Measurements from ENCODE around the gene NEDD4.
"Not testable (repeated sequence)": the region's sequence is repeated elsewhere in the genome, so short reads cannot be mapped to it uniquely, and the experiment has no call there.

The NEDD4 gene

GRCh38 chr15:56004281-56004680, 10.9 kb upstream of the NEDD4 start:
- not testable (repeated sequence) for DNase-seq

GRCh38 chr15:56003777-56004176, 10.4 kb upstream of the NEDD4 start:
- DNase-seq, result not testable (repeated sequence)

DNA sequence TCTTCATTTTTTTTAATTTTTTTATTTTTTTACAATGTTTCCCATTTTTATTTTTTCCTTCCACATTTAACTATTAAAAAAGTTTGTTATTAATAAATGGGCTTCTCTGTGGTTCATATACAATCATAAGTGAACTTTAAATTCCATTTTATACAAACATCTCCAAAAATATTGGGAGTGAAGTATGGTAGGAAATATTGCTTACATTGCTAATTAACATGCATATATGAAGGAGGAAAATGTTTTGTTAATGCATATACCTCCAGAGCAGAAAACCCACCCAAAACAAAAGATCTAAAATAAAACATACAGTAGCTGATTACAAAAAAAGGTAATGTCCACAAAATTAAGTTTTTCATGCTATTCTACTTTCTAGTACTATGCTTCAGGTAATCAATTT, 9.9 kb upstream of the NEDD4 start:
- not testable (repeated sequence) for DNase-seq

DNA sequence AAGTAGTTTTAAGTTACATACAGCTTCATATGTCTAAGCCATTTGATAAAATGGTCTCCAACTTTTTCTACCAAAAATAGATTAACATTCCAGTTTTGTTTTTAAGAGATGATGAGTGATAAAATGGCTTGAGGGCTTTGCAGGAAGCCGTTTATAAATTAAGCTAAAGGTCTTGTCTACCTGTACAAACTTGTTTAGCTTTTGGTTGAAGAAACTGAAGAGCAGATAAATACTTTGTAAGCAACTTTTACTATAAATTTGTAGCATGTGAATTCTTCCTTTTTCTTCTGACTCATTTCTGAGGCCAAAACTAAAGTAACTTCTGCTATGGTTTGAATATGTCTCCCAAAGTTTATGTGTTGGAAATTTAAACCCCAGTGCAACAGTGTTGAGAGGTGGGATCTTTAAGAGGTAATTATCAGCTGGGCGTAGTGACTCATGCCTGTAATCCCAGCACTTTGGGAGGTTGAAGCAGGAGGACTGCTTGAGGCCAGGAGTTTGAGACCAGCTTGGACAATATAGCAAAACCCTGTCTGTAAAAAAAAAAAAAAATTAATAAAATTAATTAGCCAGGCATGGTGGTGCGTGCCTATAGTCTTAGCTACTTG, 8.2 kb upstream of the NEDD4 start:
- no peak for DNase-seq

DNA sequence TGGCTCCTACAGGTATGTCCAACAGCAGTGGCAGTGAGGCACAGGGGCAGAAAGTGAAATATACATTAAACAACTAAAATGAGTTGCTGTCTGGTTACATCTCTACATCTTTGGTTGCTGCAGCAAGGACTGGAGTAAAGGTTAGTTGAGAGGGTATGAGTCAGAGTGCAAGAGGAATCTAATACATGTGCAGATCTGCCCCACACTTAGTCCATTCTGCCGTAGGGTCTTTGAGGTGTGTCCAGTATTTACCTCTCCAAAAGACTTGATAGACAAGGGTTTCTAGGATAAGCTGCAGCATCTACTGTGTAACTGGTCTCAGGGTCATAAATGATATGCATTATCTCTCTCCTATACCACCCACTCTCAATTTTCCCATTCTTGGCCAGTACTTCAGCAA, 6.2 kb upstream of the NEDD4 start:
- no peak for DNase-seq

DNA sequence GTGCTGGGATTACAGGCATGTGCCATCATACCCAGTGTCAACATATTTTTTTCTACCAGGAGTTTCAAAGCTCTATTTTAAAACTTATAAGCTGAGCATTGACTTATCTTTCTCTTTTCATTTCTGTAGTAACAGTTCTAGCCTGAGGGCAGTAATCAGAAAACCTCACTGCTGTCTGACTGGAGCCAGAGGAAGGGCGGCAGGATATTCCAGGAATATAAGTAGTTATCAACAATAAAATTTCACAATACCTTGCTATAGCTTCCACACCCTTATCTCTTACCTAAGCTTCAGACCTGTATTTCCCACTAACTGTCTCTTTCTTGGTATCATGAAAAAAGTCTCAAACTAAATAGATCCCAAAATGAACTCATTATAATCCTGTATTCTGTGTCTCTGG, 5.1 kb upstream of the NEDD4 start:
- no peak for DNase-seq

GRCh38 chr15:55993804-55994560, 570 bp upstream of the NEDD4 start:
- DNase-seq, result peak; percentile 24 to 79

- DNase-seq, result no peak
Measured at GRCh38 chr15:55992769-55993110, 672 bp downstream of the NEDD4 start.

- peak in 1 of 2 experiments; percentile 22 for DNase-seq
Measured at GRCh38 chr15:55991802-55992768, 1.3 kb downstream of the NEDD4 start.

DNA sequence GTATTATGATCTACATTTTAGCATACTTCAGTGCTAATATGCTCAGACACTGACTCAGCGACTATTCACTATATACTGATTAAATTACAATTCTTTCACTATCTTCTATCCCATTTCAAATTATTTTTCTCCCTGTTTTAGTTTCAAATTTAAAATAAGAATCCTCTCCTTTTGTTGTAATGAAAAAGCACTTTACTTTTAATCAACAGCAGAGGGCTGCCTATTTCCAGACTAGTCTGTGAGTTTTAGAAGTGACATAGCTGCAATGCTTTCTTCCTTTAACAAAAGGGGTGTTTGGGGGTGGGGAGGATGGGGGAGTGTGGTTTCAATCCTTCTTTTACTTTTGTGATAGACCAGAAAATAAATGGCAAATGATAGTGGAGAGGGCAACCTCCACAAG, 2.4 kb downstream of the NEDD4 start:
- peak in 1 of 2 experiments; percentile 17 for DNase-seq

DNA sequence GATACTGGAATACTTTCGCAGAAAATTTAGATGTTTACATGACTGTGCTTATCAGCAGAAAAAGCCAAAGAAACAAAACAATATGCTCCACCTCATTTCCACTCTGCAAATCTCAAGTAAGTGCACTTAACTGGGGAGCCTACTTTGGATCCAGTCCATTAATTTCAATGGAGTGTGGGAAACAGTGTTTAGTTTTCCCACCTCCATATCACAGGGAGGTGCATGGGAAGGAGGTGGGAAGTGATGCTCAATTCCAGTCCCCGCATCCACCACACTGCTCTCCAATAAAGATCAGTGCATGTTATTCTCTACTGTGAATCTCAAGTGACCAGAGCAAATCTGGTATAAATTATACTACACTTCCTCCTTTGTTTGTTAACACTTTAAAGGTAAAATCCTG, 2.9 kb downstream of the NEDD4 start:
- no peak for DNase-seq

- DNase-seq, result peak in 1 of 2 experiments; percentile 5
Measured at GRCh38 chr15:55989383-55989782, 4.0 kb downstream of the NEDD4 start.

DNA sequence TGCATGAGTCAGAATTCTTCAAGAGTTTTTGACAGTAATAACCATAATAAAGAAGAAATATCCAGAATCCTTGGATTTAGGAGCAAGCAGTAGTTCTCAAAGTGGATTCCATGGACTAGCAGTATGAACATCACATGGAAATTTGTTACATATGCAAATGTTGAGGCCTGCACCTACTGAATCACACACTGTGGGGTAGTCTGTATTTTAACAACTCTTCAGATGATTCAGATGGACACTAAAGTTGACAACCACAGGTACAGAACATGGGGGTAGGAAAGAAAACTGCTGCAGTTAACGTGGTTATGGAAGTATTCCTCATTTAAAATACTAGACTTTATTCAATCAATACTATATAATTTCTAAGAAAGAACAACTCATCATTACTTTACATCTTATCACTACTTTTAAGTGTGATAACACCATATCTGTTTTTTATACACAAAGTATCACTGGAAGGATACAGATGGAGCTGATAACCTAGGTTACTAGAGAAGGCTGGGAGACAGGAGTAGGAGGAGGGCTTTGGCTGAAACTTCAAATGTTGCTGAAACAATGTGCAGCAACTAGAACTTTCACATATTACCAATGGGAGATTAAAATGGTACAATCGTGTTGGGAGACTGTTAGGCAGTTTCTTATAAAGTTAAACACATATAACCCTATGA, 11.7 kb downstream of the NEDD4 start:
- DNase-seq, result no peak

DNA sequence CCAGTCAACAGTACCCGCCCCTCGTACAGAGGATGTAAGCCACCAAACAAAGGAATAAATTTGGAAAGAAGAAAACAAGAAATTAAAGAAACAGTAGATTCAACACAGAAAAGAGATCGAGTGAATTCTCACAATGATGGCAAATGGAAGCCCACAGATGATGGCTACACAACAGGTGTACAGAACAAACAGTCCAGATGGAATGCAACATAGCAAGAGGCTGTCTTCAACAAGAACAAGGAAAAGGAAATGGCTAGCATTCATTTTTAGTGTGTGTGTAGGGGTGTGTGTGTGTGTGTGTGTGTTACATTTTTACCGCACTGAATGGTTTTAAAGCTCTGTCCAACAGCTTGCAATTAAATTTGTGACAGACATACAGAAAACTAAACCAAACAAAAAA, 12.9 kb downstream of the NEDD4 start:
- no peak for DNase-seq

- DNase-seq, result no peak
Measured at GRCh38 chr15:55977231-55977630, 16.2 kb downstream of the NEDD4 start.

- no peak for DNase-seq
Measured at GRCh38 chr15:55970286-55970685, 23.1 kb downstream of the NEDD4 start.

- DNase-seq, result no peak
Measured at GRCh38 chr15:55969582-55969981, 23.8 kb downstream of the NEDD4 start.

DNA sequence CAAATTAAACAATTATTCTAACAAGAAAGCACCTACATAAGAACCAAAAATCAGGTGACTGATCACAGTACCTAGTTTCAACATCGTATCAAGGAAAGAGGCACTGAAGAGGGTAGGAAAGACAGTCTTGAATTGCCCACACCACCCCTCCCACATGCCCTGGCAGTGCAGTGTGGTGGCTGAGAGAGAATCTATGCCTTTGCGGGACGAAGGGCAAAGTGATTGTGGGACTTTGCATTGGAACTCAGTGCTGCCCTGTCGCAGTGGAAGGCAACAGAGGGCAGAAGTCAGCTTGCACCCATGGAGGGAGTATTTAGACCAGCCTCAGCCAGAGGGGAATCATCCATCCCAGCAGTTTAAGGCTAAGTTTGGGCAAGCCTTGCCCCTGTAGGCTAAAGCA, 24.5 kb downstream of the NEDD4 start:
- no peak for DNase-seq

DNA sequence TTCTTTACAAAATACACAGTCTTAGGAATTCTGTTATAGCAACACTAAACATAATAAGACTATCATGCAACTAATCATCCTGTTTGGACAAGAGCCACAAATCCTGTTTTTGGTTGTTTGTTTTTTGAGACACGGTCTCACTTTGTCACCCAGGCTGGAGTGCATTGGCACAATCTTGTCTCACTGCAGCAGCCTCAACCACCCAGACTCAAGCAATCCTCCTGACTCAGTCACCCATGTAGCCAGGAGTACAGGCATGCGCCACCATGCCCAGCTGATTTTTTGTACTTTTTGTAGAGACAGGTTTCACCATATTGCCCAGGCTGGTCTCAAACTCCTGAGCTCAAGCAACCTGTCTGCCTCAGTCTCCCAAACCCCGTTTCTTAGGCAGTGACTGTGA, 28.3 kb downstream of the NEDD4 start:
- no peak for DNase-seq

GRCh38 chr15:55960946-55961345, 32.5 kb downstream of the NEDD4 start:
- no peak for DNase-seq

- no peak for DNase-seq
Measured at GRCh38 chr15:55959744-55960447, 33.5 kb downstream of the NEDD4 start.

DNA sequence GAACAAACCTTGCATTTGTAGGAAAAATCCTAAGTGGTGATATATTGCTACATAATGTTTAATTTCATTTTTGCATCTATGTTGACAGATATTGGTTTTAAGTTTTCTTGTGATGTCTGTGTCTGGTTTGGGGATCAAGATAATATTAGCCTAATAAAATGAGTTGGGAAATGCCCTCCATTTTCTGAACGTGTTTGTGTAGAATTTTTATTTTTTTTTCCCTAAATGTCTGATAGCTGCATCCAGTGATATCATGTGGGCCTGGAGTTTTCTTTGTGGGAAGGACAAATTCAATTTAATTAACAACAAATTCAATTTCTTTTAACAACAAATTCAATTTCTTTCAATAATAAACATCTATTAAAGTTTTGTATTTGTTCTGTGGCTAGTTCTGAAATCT, 35.1 kb downstream of the NEDD4 start:
- no peak for DNase-seq
